ENCODE measurements around the gene MAP4K4. TPM values are rescaled to one million over a fixed set of nuclear protein-coding genes. Genes with fewer than 3 reads are reported as not detected.
A peak's percentile ranks its signal among the peaks of the same experiment; 100 is the strongest.

MAP4K4 gene
- total RNA-seq, 1 donor from 2014 or later = 30.2 TPM

DNA sequence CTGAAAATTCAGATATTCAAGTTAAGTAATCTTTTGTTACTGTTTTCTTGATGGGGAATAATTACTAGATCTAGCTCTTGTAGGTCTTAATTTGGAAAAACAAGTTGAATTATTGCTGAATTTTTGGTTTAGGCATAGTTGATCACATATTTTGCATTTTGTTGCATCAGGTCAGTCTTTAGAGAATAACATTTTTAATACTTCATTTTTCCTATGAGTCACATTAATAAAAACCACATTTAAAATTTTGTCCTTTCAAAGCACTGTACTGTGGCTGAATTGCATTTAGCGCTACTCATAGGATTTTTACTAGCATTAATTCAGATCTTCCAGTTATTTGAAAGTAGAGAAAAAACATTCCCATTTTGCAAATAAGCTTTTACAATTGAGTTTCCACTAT, 23.2 kb downstream of the MAP4K4 start:
- ATAC-seq = no peak
- no peak for DNase-seq (ENCODE audit: low spot score)

DNA sequence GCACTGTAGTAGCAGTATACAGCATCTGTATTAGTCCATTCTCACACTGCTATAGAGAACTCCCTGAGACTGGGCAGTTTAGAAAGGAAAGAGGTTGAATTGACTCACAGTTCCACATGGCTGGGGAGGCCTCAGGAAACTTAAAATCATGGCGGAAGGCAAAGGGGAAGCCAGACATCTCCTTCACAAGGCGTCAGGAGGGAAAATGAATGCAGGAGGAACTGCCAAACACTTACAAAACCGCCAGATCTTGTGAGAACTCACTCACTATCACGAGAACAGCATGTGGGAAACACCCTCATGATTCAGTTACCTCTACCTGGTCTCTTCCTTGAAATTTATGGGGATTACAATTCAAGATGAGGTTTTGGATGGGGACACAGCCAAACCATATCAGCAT, 25.4 kb downstream of the MAP4K4 start:
- ATAC-seq = no peak
- DNase-seq (ENCODE audit: low spot score) = no peak

DNA sequence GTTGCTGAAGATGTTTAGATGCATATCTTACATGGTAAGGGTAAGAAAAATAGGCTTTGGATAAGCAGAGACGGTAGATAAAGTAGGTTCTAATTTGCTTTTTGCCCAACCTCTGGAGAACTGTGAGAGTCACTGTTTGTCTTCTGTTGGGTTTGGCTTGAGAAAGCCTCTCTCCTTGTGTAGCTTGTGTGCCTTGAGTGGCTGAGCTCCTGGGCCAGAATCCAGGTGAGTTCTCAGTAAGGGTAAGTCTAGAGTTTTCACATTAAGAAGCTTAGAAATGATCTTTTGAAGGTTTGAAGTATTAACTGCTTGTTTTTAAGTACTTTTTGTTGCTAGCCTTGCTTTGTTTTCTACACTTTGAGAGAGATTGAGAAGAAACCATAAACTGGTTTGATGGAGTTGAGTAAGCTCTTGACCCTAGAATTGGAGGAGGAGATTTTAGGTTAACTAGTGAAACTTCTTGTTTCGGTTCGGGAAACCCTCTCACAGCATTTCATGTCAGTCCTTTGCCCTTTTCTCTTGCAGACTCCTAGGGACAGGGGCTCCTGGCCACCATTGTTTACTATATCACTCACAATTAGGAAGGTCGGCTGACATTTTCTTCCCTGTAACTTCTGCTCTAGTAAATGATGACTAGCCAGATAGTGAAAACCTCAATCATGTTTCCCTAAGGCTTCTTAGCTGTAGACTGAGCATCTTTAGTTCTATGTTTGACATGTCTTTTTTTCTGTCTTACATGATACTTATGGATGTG, 26.0 kb downstream of the MAP4K4 start:
- DNase-seq (ENCODE audit: low spot score) (no peak), ATAC-seq (no peak)

DNA sequence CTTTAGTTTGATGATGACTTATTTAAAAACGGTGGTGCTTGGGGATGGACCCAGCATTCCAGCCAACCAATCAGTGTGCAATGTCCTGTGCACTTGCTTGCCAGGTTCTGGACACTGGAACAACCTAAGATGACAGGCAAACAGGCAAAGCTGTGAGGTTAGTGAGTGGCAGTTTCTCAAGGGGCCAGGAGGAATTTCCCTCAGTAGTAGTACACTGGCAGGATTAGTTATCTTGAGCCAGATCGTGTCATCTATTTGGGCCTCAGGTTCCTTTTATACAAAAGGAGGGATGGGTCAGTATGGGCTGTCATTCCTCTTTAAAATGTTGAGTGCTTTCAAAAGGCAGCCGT, 26.6 kb downstream of the MAP4K4 start:
- DNase-seq (ENCODE audit: low spot score) (no peak), ATAC-seq (no peak)

DNA sequence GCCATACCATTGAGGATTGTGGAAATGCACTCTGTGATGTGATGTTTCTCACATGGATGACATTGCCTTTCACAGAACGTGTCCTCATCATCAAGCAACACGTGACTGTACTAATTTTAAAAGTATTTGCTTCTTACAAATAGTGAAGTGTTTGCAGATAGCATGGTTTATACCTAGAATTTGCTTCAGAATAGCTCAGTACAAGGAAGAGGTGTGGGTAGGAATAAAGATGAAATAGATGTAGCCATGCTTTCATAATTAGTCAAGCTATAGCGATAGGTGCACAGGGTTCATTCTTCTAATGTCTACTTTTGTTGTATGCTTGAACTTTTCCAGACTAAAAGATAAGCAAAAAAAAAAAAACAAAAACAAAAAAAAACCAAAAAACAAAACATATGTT, 27.5 kb downstream of the MAP4K4 start:
- DNase-seq (ENCODE audit: low spot score) (no peak), ATAC-seq (no peak)

DNA sequence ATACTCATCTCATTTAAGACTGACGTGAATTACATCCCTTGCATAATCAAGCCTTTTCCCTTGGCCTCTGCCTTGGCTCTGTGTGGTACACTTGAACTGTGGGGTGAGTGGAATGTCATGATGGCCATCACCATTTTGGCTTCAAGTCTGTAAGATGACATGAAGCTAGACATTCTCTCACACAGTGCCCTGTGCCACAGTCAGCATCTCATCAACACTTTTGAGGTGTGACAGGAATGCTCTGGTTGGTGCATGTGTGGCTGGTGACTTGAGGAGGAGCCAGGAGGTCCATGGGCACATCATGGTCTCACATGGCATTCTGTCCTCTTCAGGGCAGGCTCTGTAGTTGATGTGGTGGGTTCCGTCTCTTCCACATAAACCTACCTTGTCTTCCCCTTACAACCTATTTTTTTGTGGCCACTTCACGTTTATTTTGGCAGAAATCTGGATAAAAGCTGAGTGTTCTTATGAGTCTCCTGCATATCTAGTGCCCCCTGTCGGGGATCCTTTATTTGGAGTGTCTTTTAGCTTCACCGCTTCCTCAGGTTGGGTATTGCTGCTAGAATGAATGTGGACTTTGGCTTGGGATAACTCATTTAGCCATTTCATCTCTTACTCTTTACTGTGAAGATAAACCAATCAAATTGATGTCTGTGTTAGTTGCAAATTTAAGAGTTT, 28.1 kb downstream of the MAP4K4 start:
- ATAC-seq (peak; percentile 44), DNase-seq (ENCODE audit: low spot score) (no peak)

DNA sequence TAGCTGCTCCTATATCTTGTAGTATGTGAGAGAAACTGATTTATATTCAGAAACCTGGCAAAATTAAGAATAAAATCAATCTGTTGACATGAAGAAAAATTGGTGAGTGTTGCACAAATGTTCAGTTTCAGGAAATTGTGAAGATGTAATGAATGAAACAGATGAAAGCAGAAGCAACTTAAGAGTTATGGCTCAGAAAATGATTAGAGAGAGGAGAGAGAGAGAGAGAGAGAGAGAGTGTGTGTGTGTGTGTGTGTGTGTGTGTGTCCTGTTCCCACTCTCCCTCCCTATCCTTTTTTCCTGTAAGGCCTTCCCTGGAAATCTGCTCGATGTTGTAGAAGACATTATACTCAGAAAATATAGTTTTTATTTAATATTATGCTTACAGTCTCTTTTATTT, 31.4 kb downstream of the MAP4K4 start:
- DNase-seq (ENCODE audit: low spot score) (no peak), ATAC-seq (no peak)

DNA sequence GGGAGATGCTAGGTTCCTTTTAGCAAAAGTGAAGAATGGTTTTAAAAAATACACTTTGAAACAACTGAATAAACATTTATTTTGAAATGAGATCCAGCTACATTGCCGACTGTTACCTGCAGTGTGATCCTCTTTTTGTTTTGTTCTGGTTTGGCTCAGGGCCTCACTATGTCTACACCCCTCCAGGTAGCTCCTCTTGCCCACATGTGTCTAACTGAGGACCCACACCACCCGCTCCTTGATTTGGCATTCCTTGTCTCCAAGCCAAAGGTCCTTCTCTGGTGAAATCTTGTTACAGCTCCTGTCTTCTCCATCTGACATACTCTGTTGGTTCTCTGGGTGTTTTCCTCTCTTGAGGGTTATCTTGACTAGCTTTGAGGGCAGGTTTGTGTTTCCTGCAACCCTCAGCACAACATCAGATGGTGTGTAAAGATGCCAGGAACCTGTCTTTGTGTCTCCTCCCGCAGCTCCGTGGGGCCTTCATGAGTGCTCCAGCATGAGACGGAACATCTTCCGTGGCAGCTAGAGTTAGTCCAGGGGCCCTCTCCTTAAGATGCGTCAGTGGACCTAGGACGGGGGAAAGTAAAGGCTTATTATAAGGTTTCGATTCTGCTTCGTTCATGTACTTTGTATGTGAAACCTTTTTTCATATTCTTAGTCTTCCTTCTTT, 32.1 kb downstream of the MAP4K4 start:
- ATAC-seq (no peak), DNase-seq (ENCODE audit: low spot score) (no peak)

DNA sequence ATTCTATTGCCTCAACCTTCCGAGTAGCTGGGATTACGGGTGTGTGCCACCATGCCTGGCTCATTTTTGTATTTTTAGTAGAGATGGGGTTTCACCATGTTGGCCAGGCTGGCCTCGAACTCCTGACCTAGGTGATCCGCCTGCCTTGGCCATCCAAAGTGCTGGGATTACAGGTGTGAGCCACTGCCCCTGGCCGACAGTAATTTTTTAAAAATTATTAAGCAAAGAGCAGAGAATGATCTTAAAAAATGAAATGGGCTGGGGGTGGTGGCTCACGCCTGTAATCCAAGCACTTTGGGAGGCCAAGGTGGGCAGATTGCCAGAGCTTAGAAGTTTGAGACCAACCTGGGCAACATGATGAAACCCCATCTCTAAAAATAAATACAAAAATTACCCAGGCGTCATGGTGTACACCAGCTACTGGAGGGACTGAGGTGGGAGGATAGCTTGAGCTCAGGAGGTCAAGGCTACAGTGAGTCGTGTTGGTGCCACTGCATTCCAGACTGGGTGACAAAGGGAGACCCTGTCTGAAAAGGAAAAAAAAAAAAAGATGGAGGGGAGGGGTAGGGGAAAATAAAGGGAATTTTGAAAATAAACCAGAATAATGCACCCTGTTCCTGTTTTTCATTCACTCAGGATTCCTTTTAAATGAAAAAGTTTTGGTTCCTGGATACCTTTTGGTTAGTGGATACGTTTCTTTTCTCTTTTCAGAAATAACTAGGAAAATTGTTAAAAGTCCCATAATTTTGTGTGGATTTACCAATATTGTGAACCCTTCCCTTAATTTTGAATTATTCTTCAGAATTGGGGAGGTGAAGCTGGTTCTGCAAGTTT, 33.9 kb downstream of the MAP4K4 start:
- no peak for ATAC-seq

DNA sequence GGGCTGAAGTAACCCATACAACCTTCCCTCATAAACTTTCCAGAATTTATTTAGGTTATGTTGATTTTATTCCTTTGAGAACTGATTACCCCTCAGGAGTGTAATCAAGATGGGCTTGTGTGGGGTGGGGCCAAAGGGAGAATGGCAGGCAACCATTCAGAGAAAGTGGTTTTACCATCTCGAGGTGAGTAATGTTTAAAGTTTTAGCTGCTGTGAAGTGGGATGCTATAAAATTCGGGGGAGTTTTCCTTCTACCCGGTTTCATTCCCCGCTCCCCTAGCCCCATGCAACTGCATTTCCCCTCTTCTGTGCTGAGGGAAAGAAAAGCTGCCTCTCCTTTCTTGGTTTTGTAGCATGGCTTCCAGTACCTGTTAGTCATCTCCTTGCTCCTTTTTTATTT, 34.7 kb downstream of the MAP4K4 start:
- DNase-seq (ENCODE audit: low spot score) (no peak), ATAC-seq (no peak)

More for the DNA sequence above, 33.9 kb downstream of the MAP4K4 start:
- DNase-seq (ENCODE audit: low spot score) = no peak

DNA sequence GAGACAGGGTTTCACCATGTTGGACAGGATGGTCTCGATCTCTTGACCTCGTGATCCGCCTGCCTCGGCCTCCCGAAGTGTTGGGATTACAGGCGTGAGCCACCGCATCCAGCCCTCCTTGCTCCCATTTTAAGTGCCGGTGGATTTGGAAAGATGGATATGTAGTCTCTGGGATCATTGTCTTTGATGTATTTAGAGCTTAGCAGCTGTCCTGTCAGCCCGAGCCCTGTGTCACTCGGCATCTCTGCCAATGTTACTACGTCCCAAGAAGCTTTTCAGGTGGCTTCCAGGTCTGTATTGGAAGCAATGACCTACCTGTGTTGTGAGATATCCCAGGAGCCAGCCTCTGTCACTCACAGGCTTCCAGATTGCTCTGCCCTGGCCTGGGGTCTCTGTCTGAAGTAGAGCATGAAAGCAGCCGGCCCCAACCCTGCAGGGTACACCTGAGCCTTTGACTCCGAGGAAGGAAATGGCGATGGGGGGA, 35.3 kb downstream of the MAP4K4 start:
- ATAC-seq = no peak
- no peak for DNase-seq (ENCODE audit: low spot score)

DNA sequence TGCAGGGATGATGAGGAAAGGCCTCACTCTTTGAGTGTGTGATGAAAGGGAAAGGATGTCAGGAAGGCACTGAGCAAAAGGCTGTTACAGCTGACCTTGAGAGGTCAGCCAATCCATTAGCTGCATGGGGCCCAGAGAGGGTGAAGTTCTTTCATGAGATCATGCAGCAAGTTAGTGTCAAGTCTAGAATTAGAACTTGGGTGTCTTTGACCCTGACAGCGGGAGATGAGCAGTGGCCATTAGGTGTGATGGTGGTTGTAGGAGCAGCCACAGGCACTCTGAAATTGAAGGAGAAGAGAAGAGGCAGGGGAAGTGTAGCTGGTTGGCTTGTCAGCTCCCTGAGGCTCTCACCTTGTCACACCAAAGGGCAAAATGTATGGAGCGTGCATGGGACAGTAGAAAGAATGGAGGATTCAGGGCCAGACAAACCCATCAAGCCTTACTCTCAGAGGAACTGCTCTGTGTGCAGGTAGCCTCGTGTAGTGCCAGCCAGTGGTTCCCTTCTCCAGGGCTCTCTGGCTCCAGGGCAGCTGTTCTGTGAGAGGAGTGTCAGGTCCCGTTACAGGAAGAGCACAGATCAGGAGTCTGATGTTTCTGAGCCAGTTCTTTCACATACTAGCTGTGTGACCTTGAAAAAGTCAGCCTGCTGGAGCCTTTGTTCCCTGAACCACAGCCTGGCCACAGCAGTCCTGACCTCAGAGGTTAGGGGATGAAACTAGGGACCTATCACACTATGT, 35.9 kb downstream of the MAP4K4 start:
- peak; percentile 59 for DNase-seq (ENCODE audit: low spot score)
- peak; percentile 84 for ATAC-seq

DNA sequence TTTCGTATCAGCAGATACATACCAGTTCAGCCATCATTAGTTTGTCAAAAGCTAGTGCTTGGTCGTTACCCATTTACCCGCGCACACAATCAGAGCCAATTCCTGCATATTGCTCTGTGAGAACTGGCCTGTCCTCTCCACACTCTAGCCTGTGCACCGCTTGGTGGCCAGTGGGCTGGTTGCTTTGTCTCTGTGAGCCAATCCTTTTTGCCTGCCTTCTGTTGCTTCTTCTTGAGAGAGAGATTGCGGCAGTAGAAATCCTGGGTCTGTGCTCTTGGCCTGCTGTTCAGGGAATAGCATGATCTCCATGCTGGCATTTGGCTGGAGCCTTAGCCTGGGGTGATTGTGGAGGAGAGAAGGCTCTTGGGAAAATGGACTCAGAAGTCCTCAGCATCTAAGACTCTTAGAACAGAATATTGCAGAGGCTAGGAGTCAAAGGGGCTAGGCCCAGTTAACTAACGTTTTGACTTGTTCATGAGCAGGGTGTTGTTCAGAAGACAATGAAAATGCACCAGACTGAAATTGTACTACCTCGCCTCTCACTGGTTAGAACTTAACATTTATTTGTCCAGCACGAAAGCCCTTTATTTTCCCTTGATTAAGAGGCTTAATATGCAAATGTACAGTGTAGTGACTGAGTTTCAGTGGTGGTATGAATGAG, 37.1 kb downstream of the MAP4K4 start:
- DNase-seq (ENCODE audit: low spot score) (no peak), ATAC-seq (no peak)

DNA sequence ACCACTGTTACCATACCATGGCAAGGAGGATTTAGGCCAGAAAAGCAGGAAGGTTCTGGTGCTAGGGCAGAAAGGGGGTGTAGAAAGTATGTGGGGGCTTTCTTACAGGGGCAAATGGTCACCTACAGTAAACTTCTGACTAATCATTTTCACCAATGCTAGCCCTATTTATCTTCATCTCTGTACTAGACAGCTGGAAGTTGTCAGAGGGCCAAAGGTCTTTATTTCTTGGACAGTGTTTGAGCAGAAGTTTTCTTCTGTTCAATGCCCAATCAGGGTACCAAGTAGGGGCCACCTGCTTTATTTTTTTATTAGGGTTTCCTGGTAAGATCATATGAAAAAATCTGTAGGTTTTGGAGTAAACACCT, 37.6 kb downstream of the MAP4K4 start:
- DNase-seq (ENCODE audit: low spot score) = no peak
- no peak for ATAC-seq

DNA sequence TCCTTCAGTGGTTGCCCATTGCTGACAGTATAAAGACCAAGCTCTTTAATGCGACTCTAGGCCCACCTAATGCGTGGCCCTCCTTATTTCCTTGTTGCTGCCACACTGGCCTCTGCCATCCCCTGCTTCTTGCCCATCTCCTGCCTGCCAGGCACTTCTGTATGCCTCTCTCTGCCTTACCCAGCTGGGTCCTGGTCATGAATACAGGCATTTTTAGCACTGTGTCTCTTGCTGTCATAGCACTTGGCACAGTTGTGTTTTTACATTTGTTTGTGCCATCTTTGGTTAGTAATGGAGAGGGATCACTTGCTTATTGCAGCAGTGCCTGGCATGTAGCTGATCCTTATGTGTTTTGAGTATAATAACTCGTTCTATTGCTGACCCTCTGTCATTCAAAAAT, 38.7 kb downstream of the MAP4K4 start:
- DNase-seq (ENCODE audit: low spot score) = no peak
- ATAC-seq = peak; percentile 8

DNA sequence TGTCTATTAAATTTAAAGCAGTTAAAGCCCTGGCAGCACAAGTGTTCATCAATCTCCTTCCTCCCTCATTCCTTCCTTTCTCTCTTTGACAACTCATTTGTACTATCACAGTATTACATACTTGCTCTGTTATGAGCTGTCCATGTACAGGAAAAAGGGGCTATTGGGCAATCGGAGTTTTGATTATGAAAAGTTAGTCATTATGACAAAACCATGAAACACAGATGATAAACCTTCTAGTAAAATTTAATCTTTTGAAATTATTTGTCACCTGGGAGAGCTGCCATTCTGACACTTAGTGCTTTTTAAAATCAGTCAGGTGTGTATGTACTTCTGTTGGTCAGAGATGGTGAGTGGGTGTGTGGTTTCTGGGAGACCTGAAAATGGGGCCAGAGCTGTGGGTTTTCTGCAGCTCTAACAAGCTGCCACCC, 39.4 kb downstream of the MAP4K4 start:
- no peak for DNase-seq (ENCODE audit: low spot score)
- no peak for ATAC-seq

DNA sequence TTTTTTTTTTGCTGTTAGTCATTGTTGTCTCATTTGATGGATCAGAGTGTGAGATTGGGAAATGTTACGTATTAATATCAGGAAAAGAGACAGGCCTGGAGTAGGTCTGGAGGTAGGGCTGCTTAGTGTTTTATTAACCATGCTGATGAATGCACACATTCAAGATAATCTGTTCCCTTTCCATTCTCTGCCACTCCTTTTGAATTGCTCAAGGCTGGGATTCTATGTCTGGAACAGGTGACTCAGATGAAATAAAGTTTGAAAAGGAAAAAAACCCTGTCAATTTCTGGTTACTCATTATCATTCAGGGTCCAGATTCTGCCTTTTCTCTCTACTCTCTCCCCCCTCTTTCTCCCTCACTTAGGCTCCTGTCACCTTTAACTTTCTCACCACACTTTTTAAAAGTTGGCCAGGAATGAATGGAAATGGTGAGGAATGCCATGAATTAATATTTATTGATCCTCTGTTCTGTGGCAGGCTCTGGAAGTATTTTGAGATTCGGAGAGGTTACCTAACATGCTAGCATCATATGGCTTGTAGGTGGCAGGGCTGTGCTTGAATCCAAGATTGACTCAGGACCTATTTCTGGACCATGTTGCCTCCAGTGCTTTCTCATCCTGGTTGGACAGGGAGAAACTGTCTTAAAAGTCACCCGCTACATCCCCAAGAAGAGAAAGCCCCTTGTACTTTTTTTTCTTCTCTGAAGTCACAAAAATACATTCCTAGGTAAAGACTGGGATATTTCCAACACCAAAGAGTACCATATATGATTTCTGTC, 40.2 kb downstream of the MAP4K4 start:
- ATAC-seq (no peak), DNase-seq (ENCODE audit: low spot score) (no peak)

DNA sequence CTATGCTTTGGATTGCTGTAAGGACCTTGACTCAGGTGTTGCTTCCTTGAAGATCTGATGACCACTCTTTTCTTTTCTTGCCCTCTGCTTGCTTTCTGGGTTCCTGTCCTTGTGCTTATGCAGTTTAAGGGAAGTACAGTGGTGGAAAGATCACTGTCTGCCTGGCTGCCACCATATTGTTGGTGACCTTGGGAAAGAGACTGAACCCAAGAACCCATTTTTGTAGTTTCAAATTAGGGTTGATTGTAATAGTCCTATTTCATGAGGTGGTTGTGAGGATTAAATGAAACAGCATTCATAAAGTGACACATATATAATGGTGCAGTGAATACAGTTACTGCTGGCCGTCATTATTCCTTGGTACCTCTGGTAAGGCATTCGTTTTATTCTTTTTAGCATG, 41.1 kb downstream of the MAP4K4 start:
- DNase-seq (ENCODE audit: low spot score) (no peak), ATAC-seq (no peak)

DNA sequence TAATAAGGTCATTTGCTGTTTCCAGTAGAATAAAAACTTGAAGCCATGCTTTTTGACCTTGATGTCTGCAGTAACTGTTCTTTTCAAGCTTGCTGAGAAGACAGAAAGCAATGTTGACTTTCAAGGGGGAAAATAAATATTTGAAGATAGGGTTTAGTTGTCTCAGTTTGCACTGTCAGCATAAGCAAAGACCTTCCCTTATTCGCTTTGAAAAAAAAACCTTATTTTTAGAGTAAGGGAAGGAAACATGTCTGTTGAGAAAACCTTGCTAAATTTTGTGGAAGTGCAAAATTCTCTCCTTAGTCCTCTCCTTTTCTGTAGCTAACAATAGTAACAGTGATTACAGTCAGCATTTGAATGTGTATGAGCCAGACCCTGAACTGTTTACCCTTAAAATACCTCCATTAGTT, 43.1 kb downstream of the MAP4K4 start:
- DNase-seq (ENCODE audit: low spot score) (no peak), ATAC-seq (peak; percentile 76)
